Transverse colon (tissue), 4 donors: Measurements from ENCODE around the gene ZFY. TPM values are rescaled to one million over a fixed set of nuclear protein-coding genes. Genes with fewer than 3 reads are reported as not detected.

ENCODE experiments used
- DNase-seq: peaks from one replicate; pipeline ENCODE4 v3.0.0-alpha.2; 2019
- H3K27ac ChIP-seq, 4 donors: fragments of 200-600 bp; sonication (generic); 2 replicates each; pipeline ENCODE4 v1.5.1; 2016 to 2018; ENCODE audit warnings: inconsistent platforms in 4 of 4
- H3K27me3 ChIP-seq: fragments of 200-600 bp; sonication (generic); 2 replicates; pipeline ENCODE4 v1.5.1; 2017; ENCODE audit warnings: inconsistent platforms
- H3K36me3 ChIP-seq, 4 donors: fragments of 200-600 bp; sonication (generic); 2 replicates each; pipeline ENCODE4 v1.5.1; 2017 to 2019; ENCODE audit warnings: inconsistent platforms in 4 of 4
- H3K4me1 ChIP-seq, 4 donors: fragments of 200-600 bp; sonication (generic); 2 replicates each; pipeline ENCODE4 v1.5.1; 2017 to 2020; ENCODE audit warnings: inconsistent platforms in 4 of 4
- H3K4me3 ChIP-seq, 4 donors: fragments of 200-600 bp; sonication (generic); 1 replicate in 1 of 4; 2 replicates in 3 of 4; pipeline versions ENCODE4 v1.5.1 to v1.6.1; 2017 to 2019; ENCODE audit warnings: inconsistent platforms in 4 of 4
- H3K9me3 ChIP-seq, 2 donors: fragments of 200-600 bp; sonication (generic); 2 replicates each; pipeline ENCODE4 v1.5.1; 2017 to 2019; ENCODE audit warnings: inconsistent platforms in 2 of 2
- EP300 ChIP-seq: sonication (generic); formaldehyde crosslinking; IDR thresholded peaks from one replicate; pipeline ENCODE4 v1.6.1; 2017; ENCODE audit warnings: antibody characterized with exemption, low read depth
- POLR2A ChIP-seq: fragments of 450-650 bp; IDR thresholded peaks from one replicate; pipeline ENCODE4 v1.6.1; 2016; ENCODE audit warnings: antibody characterized with exemption, mild to moderate bottlenecking, moderate library complexity
- POLR2AphosphoS5 ChIP-seq, 3 donors: sonication (generic); formaldehyde crosslinking; IDR thresholded peaks; one replicate each; pipeline ENCODE4 v1.6.1; 2016; ENCODE audit warnings: antibody characterized with exemption in 3 of 3
- WGBS, 2 donors: methylation state at CpG; one replicate each; pipeline ENCODE4 v1.1.5; 2018; ENCODE audit warnings: low coverage in 1 of 2; 5-methylcytosine and 5-hydroxymethylcytosine counted together
- in situ Hi-C, 4 donors: fragments of 200-750 bp; cut with MboI; loops; one replicate each; pipeline versions ENCODE4 v1.15.0 to v1.15.1; 2017; ENCODE audit warnings: low sequenced_read_pairs in 3 of 4, low pct_ligation_motif_present in 1 of 4, low pct_unique_long_range_greater_than_20kb in 1 of 4
- intact Hi-C: fragments of 100-400 bp; cut with DNase I; formaldehyde crosslinking; loops from one replicate; pipeline ENCODE4 v1.15.1; 2023; ENCODE audit warnings: low total_unique reads
- total RNA-seq, 4 donors: library from RNA; depleted of rRNA; stranded (reverse); fragments of >200 nt; gene quantifications; one replicate each; pipeline ENCODE4 v1.1.0, GENCODE V29; 2016
- TF ChIP-seq, protein P1 (sequence below), 5 experiments: fragments of 200-600 bp in 3 of 5; fragments of 450-650 bp in 2 of 5; sonication (generic) in 3 of 5; IDR thresholded peaks; 1 replicate in 2 of 5; 2 replicates in 3 of 5; pipeline ENCODE4 v1.5.1; 2016 to 2017; ENCODE audit warnings: antibody characterized with exemption in 5 of 5, inconsistent platforms in 3 of 5, mild to moderate bottlenecking in 2 of 5, moderate library complexity in 1 of 5

ZFY gene
- total RNA-seq, 4 donors from 2014 or later = 12.7 to 15.8 TPM; not detected in 2

GRCh38 chrY:2949590-2950252, 14.5 kb downstream of the ZFY start:
- WGBS, 2 donors = 97% methylated on average over 4 of the region's 7 CpGs; no CpG with 5 or more reads in 1 of the 2 donors
- in situ Hi-C loops = no loop called here
- DNase-seq = no peak
- Histone ChIP-seq H3K4me1 (peaks cover 0 to 3% (median 0%) of the 10 kb centered on the region in 4 donors), H3K27ac (no peak overlapping the region), H3K4me3 (no peak overlapping the region), H3K9me3 (no peaks in the 10 kb centered on the region), H3K27me3 (no peaks in the 10 kb centered on the region), H3K36me3 (no peaks in the 10 kb centered on the region)
- intact Hi-C loops = no loop called here
- TF ChIP-seq EP300 = no peak
- TF ChIP-seq POLR2AphosphoS5 (IDR thresholded peaks at IDR 0.05) = no peak
- TF ChIP-seq, protein P1, sequence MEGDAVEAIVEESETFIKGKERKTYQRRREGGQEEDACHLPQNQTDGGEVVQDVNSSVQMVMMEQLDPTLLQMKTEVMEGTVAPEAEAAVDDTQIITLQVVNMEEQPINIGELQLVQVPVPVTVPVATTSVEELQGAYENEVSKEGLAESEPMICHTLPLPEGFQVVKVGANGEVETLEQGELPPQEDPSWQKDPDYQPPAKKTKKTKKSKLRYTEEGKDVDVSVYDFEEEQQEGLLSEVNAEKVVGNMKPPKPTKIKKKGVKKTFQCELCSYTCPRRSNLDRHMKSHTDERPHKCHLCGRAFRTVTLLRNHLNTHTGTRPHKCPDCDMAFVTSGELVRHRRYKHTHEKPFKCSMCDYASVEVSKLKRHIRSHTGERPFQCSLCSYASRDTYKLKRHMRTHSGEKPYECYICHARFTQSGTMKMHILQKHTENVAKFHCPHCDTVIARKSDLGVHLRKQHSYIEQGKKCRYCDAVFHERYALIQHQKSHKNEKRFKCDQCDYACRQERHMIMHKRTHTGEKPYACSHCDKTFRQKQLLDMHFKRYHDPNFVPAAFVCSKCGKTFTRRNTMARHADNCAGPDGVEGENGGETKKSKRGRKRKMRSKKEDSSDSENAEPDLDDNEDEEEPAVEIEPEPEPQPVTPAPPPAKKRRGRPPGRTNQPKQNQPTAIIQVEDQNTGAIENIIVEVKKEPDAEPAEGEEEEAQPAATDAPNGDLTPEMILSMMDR (IDR thresholded peaks at IDR 0.05) = no peak
- TF ChIP-seq POLR2A = no peak

- Histone ChIP-seq H3K9me3 (no peaks in the 10 kb centered on the region), H3K36me3 (no peaks in the 10 kb centered on the region), H3K4me1 (peaks cover 0 to 3% (median 0%) of the 10 kb centered on the region in 4 donors), H3K27ac (no peak overlapping the region), H3K4me3 (no peak overlapping the region), H3K27me3 (no peaks in the 10 kb centered on the region)
- intact Hi-C loops (no loop called here), in situ Hi-C loops (no loop called here)
- no peak for TF ChIP-seq POLR2AphosphoS5 (IDR thresholded peaks at IDR 0.05)
- TF ChIP-seq, protein P1 (IDR thresholded peaks at IDR 0.05) = no peak
- DNase-seq = no peak
- WGBS, 2 donors = 86% methylated on average over 1 of the region's 2 CpGs; no CpG with 5 or more reads in 1 of the 2 donors
Observed at GRCh38 chrY:2950655-2951054, 15.5 kb downstream of the ZFY start.

DNA sequence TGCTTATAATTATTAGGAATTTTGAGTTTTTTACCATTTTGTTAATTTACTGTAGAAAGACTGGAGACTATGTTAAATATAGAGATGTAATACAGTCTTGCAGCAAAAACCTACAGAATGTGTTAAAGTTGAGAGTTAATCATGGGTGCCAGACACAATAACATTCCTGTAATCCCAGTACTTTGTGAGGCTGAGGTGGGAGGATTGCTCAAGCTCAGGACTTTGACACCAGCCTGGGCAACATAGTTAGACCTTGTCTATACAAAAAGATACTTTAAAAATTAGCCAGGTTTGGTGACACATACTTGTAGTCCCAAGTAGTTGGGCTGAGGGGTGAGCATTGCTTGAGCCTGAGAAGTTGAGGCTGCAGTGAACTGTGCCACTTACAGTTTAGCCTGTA, 17.7 kb downstream of the ZFY start:
- no peak for DNase-seq
- Histone ChIP-seq H3K27ac (no peak overlapping the region), H3K4me3 (no peak overlapping the region), H3K36me3 (no peaks in the 10 kb centered on the region), H3K27me3 (no peaks in the 10 kb centered on the region), H3K4me1 (peaks cover 0 to 3% (median 0%) of the 10 kb centered on the region in 4 donors), H3K9me3 (no peaks in the 10 kb centered on the region)
- intact Hi-C loops (no loop called here), in situ Hi-C loops (no loop called here)
- TF ChIP-seq EP300 (no peak), POLR2AphosphoS5 (IDR thresholded peaks at IDR 0.05) (no peak), POLR2A (no peak)
- TF ChIP-seq, protein P1 (IDR thresholded peaks at IDR 0.05) = no peak

GRCh38 chrY:2954735-2955134, 19.6 kb downstream of the ZFY start:
- H3K36me3 ChIP-seq = no peaks in the 10 kb centered on the region
- H3K4me1 ChIP-seq = no peaks in the 10 kb centered on the region
- DNase-seq = no peak
- in situ Hi-C loops (no loop called here), intact Hi-C loops (no loop called here)
- H3K9me3 ChIP-seq = no peaks in the 10 kb centered on the region
- no peaks in the 10 kb centered on the region for H3K27me3 ChIP-seq
- no peak overlapping the region for H3K27ac ChIP-seq
- WGBS, 2 donors = 88% methylated on average over 2 of the region's 2 CpGs; no CpG with 5 or more reads in 1 of the 2 donors
- TF ChIP-seq, protein P1 (IDR thresholded peaks at IDR 0.05) = no peak
- TF ChIP-seq EP300 (no peak), POLR2AphosphoS5 (IDR thresholded peaks at IDR 0.05) (no peak), POLR2A (no peak)
- no peak overlapping the region for H3K4me3 ChIP-seq
